WTC11 (cell line): ENCODE results near the gene LTBP1. TPM values are rescaled to one million over a fixed set of nuclear protein-coding genes. Genes with fewer than 3 reads are reported as not detected.

Experiments used
- ATAC-seq: fragments of 200-7000 bp; cut with Tn5 transposase; 2 replicates; pipeline ENCODE4 v1.10.0; 2021; ENCODE audit warnings: mild to moderate bottlenecking, moderate library complexity
- CTCF ChIA-PET: fragments of 300-600 bp; sonication (Branson Sonifier 250); formaldehyde crosslinking; loops from one replicate; lab custom pipeline; 2021; ENCODE audit warnings: antibody characterized with exemption; lab: Charles Lee
- POLR2A ChIA-PET: fragments of 350-600 bp; sonication (Branson Sonifier 250); formaldehyde crosslinking; loops from one replicate; lab custom pipeline; 2021; ENCODE audit warnings: antibody characterized with exemption; lab: Charles Lee
- DNase-seq: peaks from one replicate; pipeline ENCODE4 v3.0.0; 2021; ENCODE audit warnings: low spot score
- H3K27ac Mint-ChIP-seq: 2 replicates; pipeline ENCODE4 v1.8.0; 2021; ENCODE audit warnings: mixed read lengths
- H3K27me3 Mint-ChIP-seq: 2 replicates; pipeline ENCODE4 v1.8.0; 2021; ENCODE audit warnings: low read depth, mild to moderate bottlenecking, moderate library complexity, mixed read lengths
- H3K36me3 Mint-ChIP-seq: 2 replicates; pipeline ENCODE4 v1.8.0; 2021; ENCODE audit warnings: mixed read lengths
- H3K4me1 Mint-ChIP-seq: 2 replicates; pipeline ENCODE4 v1.8.0; 2022; ENCODE audit warnings: mixed read lengths
- H3K4me3 Mint-ChIP-seq: 2 replicates; pipeline ENCODE4 v1.8.0; 2021; ENCODE audit warnings: mild to moderate bottlenecking, moderate library complexity, mixed read lengths
- H3K9me3 Mint-ChIP-seq: 2 replicates; pipeline ENCODE4 v1.8.0; 2021; ENCODE audit warnings: mixed read lengths
- ATF3 ChIP-seq: sonication (generic); formaldehyde crosslinking; conservative IDR thresholded peaks from 2 replicates; pipeline ENCODE4 v1.8.1; 2022; ENCODE audit warnings: mild to moderate bottlenecking, missing genetic modification reagents
- ATF6 ChIP-seq: sonication (generic); formaldehyde crosslinking; IDR thresholded peaks from 2 replicates; pipeline ENCODE4 v1.8.1; 2023; ENCODE audit warnings: mild to moderate bottlenecking, missing genetic modification reagents
- CDX4 ChIP-seq: fragments of 250-450 bp; sonication (Bioruptor Pico); IDR thresholded peaks from 2 replicates; pipeline ENCODE4 v1.9.0; 2021; ENCODE audit warnings: moderate library complexity, mild to moderate bottlenecking, inconsistent platforms, borderline replicate concordance
- CREB1 ChIP-seq: sonication (generic); formaldehyde crosslinking; IDR thresholded peaks from 2 replicates; pipeline ENCODE4 v1.8.0; 2023; ENCODE audit warnings: mild to moderate bottlenecking, missing genetic modification reagents
- CTCF ChIP-seq: fragments of 200-600 bp; IDR thresholded peaks from 2 replicates; pipeline ENCODE4 v1.8.0; 2022; ENCODE audit warnings: antibody characterized with exemption
- ESRRA ChIP-seq: sonication (generic); formaldehyde crosslinking; IDR thresholded peaks from 2 replicates; pipeline ENCODE4 v1.8.1; 2022; ENCODE audit warnings: mild to moderate bottlenecking, missing genetic modification reagents, borderline replicate concordance
- ETV6 ChIP-seq: sonication (generic); formaldehyde crosslinking; IDR thresholded peaks from 2 replicates; pipeline ENCODE4 v1.8.1; 2022; ENCODE audit warnings: mild to moderate bottlenecking, missing genetic modification reagents
- HMGXB4 ChIP-seq: sonication (generic); formaldehyde crosslinking; IDR thresholded peaks from 2 replicates; pipeline ENCODE4 v1.8.1; 2023; ENCODE audit warnings: mild to moderate bottlenecking, moderate library complexity, missing genetic modification reagents
- KAT7 ChIP-seq: sonication (generic); formaldehyde crosslinking; IDR thresholded peaks from 2 replicates; pipeline ENCODE4 v1.8.1; 2023; ENCODE audit warnings: missing genetic modification reagents, mild to moderate bottlenecking, borderline replicate concordance
- MAX ChIP-seq: sonication (generic); formaldehyde crosslinking; IDR thresholded peaks from 2 replicates; pipeline ENCODE4 v1.8.0; 2022; ENCODE audit warnings: mild to moderate bottlenecking, missing genetic modification reagents
- MYBL2 ChIP-seq: sonication (generic); formaldehyde crosslinking; IDR thresholded peaks from 2 replicates; pipeline ENCODE4 v1.8.1; 2023; ENCODE audit warnings: mild to moderate bottlenecking, moderate library complexity, missing genetic modification reagents
- NFYB ChIP-seq: sonication (generic); formaldehyde crosslinking; conservative IDR thresholded peaks from 2 replicates; pipeline ENCODE4 v1.8.0; 2022; ENCODE audit warnings: low read depth, missing genetic modification reagents
- NR1H2 ChIP-seq: sonication (generic); formaldehyde crosslinking; IDR thresholded peaks from 2 replicates; pipeline ENCODE4 v1.9.0; 2021; ENCODE audit warnings: mild to moderate bottlenecking, moderate library complexity, missing genetic modification reagents
- PRDM15 ChIP-seq: sonication (generic); formaldehyde crosslinking; IDR thresholded peaks from 2 replicates; pipeline ENCODE4 v1.8.0; 2022; ENCODE audit warnings: missing genetic modification reagents
- SOX15 ChIP-seq: fragments of 250-450 bp; sonication (Bioruptor Pico); IDR thresholded peaks from 2 replicates; pipeline ENCODE4 v1.9.0; 2021; ENCODE audit warnings: mild to moderate bottlenecking
- STAT6 ChIP-seq: sonication (generic); formaldehyde crosslinking; conservative IDR thresholded peaks from 2 replicates; pipeline ENCODE4 v1.8.1; 2023; ENCODE audit warnings: mild to moderate bottlenecking, low read depth, missing genetic modification reagents, moderate library complexity
- TEAD4 ChIP-seq: sonication (generic); formaldehyde crosslinking; IDR thresholded peaks from 2 replicates; pipeline ENCODE4 v1.8.0; 2022; ENCODE audit warnings: mild to moderate bottlenecking, missing genetic modification reagents
- TP53 ChIP-seq: sonication (generic); formaldehyde crosslinking; IDR thresholded peaks from 2 replicates; pipeline ENCODE4 v1.8.1; 2023; ENCODE audit warnings: mild to moderate bottlenecking, missing genetic modification reagents
- ZNF121 ChIP-seq: sonication (generic); formaldehyde crosslinking; IDR thresholded peaks from 2 replicates; pipeline ENCODE4 v1.8.0; 2023; ENCODE audit warnings: missing genetic modification reagents
- ZNF416 ChIP-seq: fragments of 250-450 bp; sonication (Bioruptor Pico); IDR thresholded peaks from 2 replicates; pipeline ENCODE4 v1.9.0; 2021; ENCODE audit warnings: mild to moderate bottlenecking, inconsistent platforms
- total RNA-seq: library from RNA; stranded (reverse); gene quantifications from 3 replicates; pipeline ENCODE4 v1.2.3, GENCODE V29; 2021

LTBP1 gene
- total RNA-seq, 1 experiment from 2014 or later, result 33.6 TPM

- TF ChIP-seq STAT6 (no peak), CDX4 (CRISPR knock-in tag) (no peak), NFYB (CRISPR knock-in tag) (no peak), TP53 (no peak), ATF3 (CRISPR knock-in tag) (no peak), CTCF (no peak), MYBL2 (CRISPR knock-in tag) (no peak), ESRRA (CRISPR knock-in tag) (no peak), PRDM15 (no peak)
Measured at GRCh38 chr2:33011373-33011772, 64.6 kb downstream of the LTBP1 start (continued).

- Mint-ChIP-seq H3K27ac (no peak overlapping the region), H3K4me3 (no peak overlapping the region), H3K36me3 (no peaks in the 10 kb centered on the region), H3K9me3 (no peaks in the 10 kb centered on the region), H3K27me3 (no peaks in the 10 kb centered on the region), H3K4me1 (peaks cover 11% of the 10 kb centered on the region)
- TF ChIP-seq ZNF416, result no peak
- ChIA-PET CTCF (no interaction called here), POLR2A (no interaction called here)
- ATAC-seq, result no peak
- DNase-seq, result no peak
Measured at GRCh38 chr2:33011941-33012340, 65.2 kb downstream of the LTBP1 start.

GRCh38 chr2:33013684-33014110, 66.9 kb downstream of the LTBP1 start:
- Mint-ChIP-seq H3K36me3 (no peaks in the 10 kb centered on the region), H3K27me3 (no peaks in the 10 kb centered on the region), H3K27ac (no peak overlapping the region), H3K4me3 (no peak overlapping the region), H3K4me1 (peaks cover 11% of the 10 kb centered on the region), H3K9me3 (no peaks in the 10 kb centered on the region)
- DNase-seq (no peak), ATAC-seq (peak; percentile 61; the same call in 1 of the 2 replicates)
- ChIA-PET POLR2A (no interaction called here), CTCF (interaction anchor here (0.6 kb wide), 1 partner anchor 359 kb away, joined by 3 read pairs; no protein-coding TSS in a partner anchor)
- TF ChIP-seq NR1H2 (CRISPR knock-in tag) (no peak), TEAD4 (CRISPR knock-in tag) (no peak), ETV6 (no peak), HMGXB4 (CRISPR knock-in tag) (no peak), KAT7 (CRISPR knock-in tag) (no peak), ZNF121 (no peak), MAX (CRISPR knock-in tag) (no peak), MYBL2 (CRISPR knock-in tag) (no peak), CREB1 (CRISPR knock-in tag) (no peak), ATF6 (CRISPR knock-in tag) (no peak), SOX15 (no peak)
